ELF-1 (cell line): ENCODE data around the gene ELP4.
A peak's percentile ranks its signal among the peaks of the same experiment; 100 is the strongest.

Source experiments
- DNase-seq: peaks from one replicate; pipeline ENCODE4 v3.0.0-alpha.2; 2016; ENCODE audit warnings: low read depth, low spot score

Gene ELP4

GRCh38 chr11:31770011-31770700 lies 260.6 kb downstream of the ELP4 start:
- DNase-seq = no peak

- no peak for DNase-seq
Observed at GRCh38 chr11:31772412-31772811, 262.8 kb downstream of the ELP4 start.

GRCh38 chr11:31779374-31779791 lies 269.8 kb downstream of the ELP4 start:
- peak; percentile 23 for DNase-seq

- no peak for DNase-seq
Observed at GRCh38 chr11:31780078-31780477, 270.5 kb downstream of the ELP4 start.

- DNase-seq = no peak
Observed at GRCh38 chr11:31780480-31780971, 271.0 kb downstream of the ELP4 start.

- DNase-seq = no peak
Observed at GRCh38 chr11:31782257-31782656, 272.7 kb downstream of the ELP4 start.

GRCh38 chr11:31783252-31783651 lies 273.7 kb downstream of the ELP4 start:
- DNase-seq = no peak

- no peak for DNase-seq
Observed at GRCh38 chr11:31784611-31785010, 275.0 kb downstream of the ELP4 start.

GRCh38 chr11:31786996-31787685 lies 277.6 kb downstream of the ELP4 start:
- peak; percentile 50 for DNase-seq

- DNase-seq = no peak
Observed at GRCh38 chr11:31788085-31788484, 278.5 kb downstream of the ELP4 start.

GRCh38 chr11:31790649-31791048 lies 281.1 kb downstream of the ELP4 start:
- no peak for DNase-seq

GRCh38 chr11:31792036-31792435 lies 282.5 kb downstream of the ELP4 start:
- no peak for DNase-seq

- no peak for DNase-seq
Observed at GRCh38 chr11:31792456-31792855, 282.9 kb downstream of the ELP4 start.

GRCh38 chr11:31793264-31793663 lies 283.7 kb downstream of the ELP4 start:
- DNase-seq = no peak

GRCh38 chr11:31794548-31794947 lies 285.0 kb downstream of the ELP4 start:
- DNase-seq = no peak

GRCh38 chr11:31795706-31796498 lies 286.3 kb downstream of the ELP4 start:
- no peak for DNase-seq

- no peak for DNase-seq
Observed at GRCh38 chr11:31796499-31797189, 287.1 kb downstream of the ELP4 start.

GRCh38 chr11:31797190-31798056 lies 287.9 kb downstream of the ELP4 start:
- peak; percentile 25 for DNase-seq

GRCh38 chr11:31798057-31798553 lies 288.5 kb downstream of the ELP4 start:
- DNase-seq = no peak
